ENCODE data around the gene GXYLT1.

GRCh38 chr12:42128327-42128726 is 16.3 kb downstream of the GXYLT1 start:
- TF ChIP-seq, protein P1, sequence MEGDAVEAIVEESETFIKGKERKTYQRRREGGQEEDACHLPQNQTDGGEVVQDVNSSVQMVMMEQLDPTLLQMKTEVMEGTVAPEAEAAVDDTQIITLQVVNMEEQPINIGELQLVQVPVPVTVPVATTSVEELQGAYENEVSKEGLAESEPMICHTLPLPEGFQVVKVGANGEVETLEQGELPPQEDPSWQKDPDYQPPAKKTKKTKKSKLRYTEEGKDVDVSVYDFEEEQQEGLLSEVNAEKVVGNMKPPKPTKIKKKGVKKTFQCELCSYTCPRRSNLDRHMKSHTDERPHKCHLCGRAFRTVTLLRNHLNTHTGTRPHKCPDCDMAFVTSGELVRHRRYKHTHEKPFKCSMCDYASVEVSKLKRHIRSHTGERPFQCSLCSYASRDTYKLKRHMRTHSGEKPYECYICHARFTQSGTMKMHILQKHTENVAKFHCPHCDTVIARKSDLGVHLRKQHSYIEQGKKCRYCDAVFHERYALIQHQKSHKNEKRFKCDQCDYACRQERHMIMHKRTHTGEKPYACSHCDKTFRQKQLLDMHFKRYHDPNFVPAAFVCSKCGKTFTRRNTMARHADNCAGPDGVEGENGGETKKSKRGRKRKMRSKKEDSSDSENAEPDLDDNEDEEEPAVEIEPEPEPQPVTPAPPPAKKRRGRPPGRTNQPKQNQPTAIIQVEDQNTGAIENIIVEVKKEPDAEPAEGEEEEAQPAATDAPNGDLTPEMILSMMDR (IDR thresholded peaks at IDR 0.05 in 8 of 11, conservative IDR thresholded peaks at IDR 0.05 in 3 of 11) = no peak
- no peak for TF ChIP-seq POLR2AphosphoS5 (IDR thresholded peaks at IDR 0.05)
- no peak for TF ChIP-seq POLR2A (IDR thresholded peaks at IDR 0.05)

All from spleen (tissue), 7 donors.